ENCODE data around the gene CPOX. TPM values are rescaled to one million over a fixed set of nuclear protein-coding genes. Genes with fewer than 3 reads are reported as not detected.
A peak's percentile ranks its signal among the peaks of the same experiment; 100 is the strongest.

CPOX gene
- total RNA-seq, 2 donors from 2014 or later = 17.1 to 19.8 TPM

GRCh38 chr3:98532709-98533571, 60.5 kb downstream of the CPOX start:
- H3K9me3 ChIP-seq (ENCODE audit: control insufficient read depth, low read length, poor library complexity, severe bottlenecking) = no peaks in the 10 kb centered on the region

GRCh38 chr3:98532275-98532637, 61.2 kb downstream of the CPOX start:
- ATAC-seq = peak; percentile 41
- no peaks in the 10 kb centered on the region for H3K36me3 Mint-ChIP-seq (ENCODE audit: low read depth)
- H3K4me3 Mint-ChIP-seq = peak overlapping the region; percentile 82

More at GRCh38 chr3:98532709-98533571, 60.5 kb downstream of the CPOX start:
- DNase-seq (no peak), ATAC-seq (no peak)
- Mint-ChIP-seq H3K36me3 (ENCODE audit: low read depth) (no peaks in the 10 kb centered on the region), H3K4me3 (peak overlapping the region; percentile 82), H3K27ac (peak overlapping the region; percentile 80), H3K27me3 (no peaks in the 10 kb centered on the region), H3K4me1 (peaks cover 10% of the 10 kb centered on the region)

GRCh38 chr3:98531622-98532274, 61.7 kb downstream of the CPOX start, which contains the start of gene GPR15:
Gene GPR15 (plus strand): TSS chr3:98531978. CDS start chr3:98532034, 56 bp downstream.
- no peaks in the 10 kb centered on the region for H3K36me3 Mint-ChIP-seq (ENCODE audit: low read depth)
- H3K27me3 Mint-ChIP-seq = no peaks in the 10 kb centered on the region
- no peak for DNase-seq
- no peaks in the 10 kb centered on the region for H3K9me3 ChIP-seq (ENCODE audit: control insufficient read depth, low read length, poor library complexity, severe bottlenecking)
- ATAC-seq = peak; percentile 79
- peak within 1 kb of the TSS; percentile 80 for H3K27ac Mint-ChIP-seq
- peaks cover 10% of the 10 kb centered on the region for H3K4me1 Mint-ChIP-seq
- H3K4me3 Mint-ChIP-seq = peak within 1 kb of the TSS; percentile 82

More at GRCh38 chr3:98532275-98532637, 61.2 kb downstream of the CPOX start:
- Mint-ChIP-seq H3K27ac (peak overlapping the region; percentile 80), H3K27me3 (no peaks in the 10 kb centered on the region), H3K4me1 (peaks cover 10% of the 10 kb centered on the region)
- H3K9me3 ChIP-seq (ENCODE audit: control insufficient read depth, low read length, poor library complexity, severe bottlenecking) = no peaks in the 10 kb centered on the region
- DNase-seq = no peak

- no peak for ATAC-seq
These were observed 62.7 kb downstream of the CPOX start for GRCh38 chr3:98530676-98531075.

DNA sequence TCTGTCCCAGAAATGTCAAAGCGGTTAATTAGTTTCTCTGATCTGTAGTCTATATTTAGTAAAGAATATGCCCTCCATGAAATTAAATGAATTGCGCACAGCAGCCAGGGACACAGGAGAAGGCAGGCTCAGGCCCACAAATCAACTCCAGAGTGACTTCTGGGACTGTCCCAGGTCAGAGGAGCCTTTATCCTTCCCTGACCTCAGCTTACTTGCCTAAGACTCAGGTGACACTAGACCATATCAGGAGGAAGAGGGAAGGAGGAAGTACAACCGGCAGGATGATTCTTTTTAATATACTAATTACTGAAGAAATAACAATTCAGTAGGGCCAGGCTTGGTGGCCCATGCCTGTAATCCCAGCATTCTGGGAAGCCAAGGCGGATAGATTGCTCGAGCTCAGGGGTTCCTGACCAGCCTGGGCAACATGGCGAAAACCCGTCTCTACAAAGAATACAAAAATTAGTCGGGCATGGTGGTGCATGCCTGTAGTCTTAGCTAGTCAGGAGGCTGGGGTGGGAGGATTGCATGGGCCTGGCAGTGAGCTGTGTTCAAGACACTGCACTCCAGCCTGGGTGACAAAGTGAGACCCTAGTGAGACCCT, 63.5 kb downstream of the CPOX start:
- H3K4me1 Mint-ChIP-seq = peaks cover 10% of the 10 kb centered on the region
- no peaks in the 10 kb centered on the region for H3K36me3 Mint-ChIP-seq (ENCODE audit: low read depth)
- H3K27ac Mint-ChIP-seq = peak overlapping the region; percentile 45

More at GRCh38 chr3:98530676-98531075, 62.7 kb downstream of the CPOX start:
- H3K4me3 Mint-ChIP-seq = peak overlapping the region; percentile 5
- peaks cover 10% of the 10 kb centered on the region for H3K4me1 Mint-ChIP-seq
- no peaks in the 10 kb centered on the region for H3K36me3 Mint-ChIP-seq (ENCODE audit: low read depth)
- no peaks in the 10 kb centered on the region for H3K9me3 ChIP-seq (ENCODE audit: control insufficient read depth, low read length, poor library complexity, severe bottlenecking)
- H3K27ac Mint-ChIP-seq = peak overlapping the region; percentile 45
- H3K27me3 Mint-ChIP-seq = no peaks in the 10 kb centered on the region
- no peak for DNase-seq

More for the DNA sequence above, 63.5 kb downstream of the CPOX start:
- H3K9me3 ChIP-seq (ENCODE audit: control insufficient read depth, low read length, poor library complexity, severe bottlenecking) = no peaks in the 10 kb centered on the region
- ATAC-seq = no peak
- DNase-seq = no peak
- no peak overlapping the region for H3K4me3 Mint-ChIP-seq
- no peaks in the 10 kb centered on the region for H3K27me3 Mint-ChIP-seq

Other genes with a start within 250 kb of the CPOX start
- not detected for gene OR5K4, start 239.8 kb downstream of the CPOX start, total RNA-seq
- gene OR5K3, start 202.9 kb downstream of the CPOX start, total RNA-seq = not detected
- gene OR5K1, start 130.4 kb downstream of the CPOX start, total RNA-seq = not detected
- not detected for gene OR5K2, start 95.9 kb downstream of the CPOX start, total RNA-seq
- gene CLDND1, start 70.7 kb downstream of the CPOX start, total RNA-seq = 100 to 1,000 TPM; 195 to 285 TPM
- 100 to 1,000 TPM in 1 of 2 donors, 10 to 100 TPM in 1; 43.2 to 181 TPM for gene GPR15, start 61.6 kb downstream of the CPOX start, total RNA-seq
- 1 to 10 TPM in 1 of 2 donors, under 1 TPM in 1; 0.99 to 3.6 TPM for gene ST3GAL6, start 169.7 kb upstream of the CPOX start, total RNA-seq